Measurements from ENCODE around the gene CENPO.

DNA sequence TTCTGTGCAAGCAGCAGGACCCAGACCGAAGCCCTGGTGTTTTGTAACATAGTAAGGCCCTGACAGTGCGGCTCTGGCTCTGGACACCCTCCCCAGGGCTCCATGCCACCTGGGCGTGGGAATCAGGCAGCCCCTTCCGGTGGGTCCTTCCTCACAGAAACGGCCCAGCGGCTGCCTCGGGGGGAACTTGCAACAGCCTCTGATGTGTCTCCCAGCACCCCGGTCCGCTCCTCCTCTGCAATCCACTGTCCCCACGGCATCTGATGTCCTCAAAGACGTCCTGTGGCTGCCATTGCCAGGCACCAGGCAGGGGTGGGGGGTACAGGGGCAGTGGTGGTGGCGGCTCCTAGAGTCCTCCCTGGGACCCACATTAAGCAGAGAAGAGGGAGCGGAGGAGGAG is 58.8 kb downstream of the CENPO start:
- TF ChIP-seq, protein P1, sequence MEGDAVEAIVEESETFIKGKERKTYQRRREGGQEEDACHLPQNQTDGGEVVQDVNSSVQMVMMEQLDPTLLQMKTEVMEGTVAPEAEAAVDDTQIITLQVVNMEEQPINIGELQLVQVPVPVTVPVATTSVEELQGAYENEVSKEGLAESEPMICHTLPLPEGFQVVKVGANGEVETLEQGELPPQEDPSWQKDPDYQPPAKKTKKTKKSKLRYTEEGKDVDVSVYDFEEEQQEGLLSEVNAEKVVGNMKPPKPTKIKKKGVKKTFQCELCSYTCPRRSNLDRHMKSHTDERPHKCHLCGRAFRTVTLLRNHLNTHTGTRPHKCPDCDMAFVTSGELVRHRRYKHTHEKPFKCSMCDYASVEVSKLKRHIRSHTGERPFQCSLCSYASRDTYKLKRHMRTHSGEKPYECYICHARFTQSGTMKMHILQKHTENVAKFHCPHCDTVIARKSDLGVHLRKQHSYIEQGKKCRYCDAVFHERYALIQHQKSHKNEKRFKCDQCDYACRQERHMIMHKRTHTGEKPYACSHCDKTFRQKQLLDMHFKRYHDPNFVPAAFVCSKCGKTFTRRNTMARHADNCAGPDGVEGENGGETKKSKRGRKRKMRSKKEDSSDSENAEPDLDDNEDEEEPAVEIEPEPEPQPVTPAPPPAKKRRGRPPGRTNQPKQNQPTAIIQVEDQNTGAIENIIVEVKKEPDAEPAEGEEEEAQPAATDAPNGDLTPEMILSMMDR (IDR thresholded peaks at IDR 0.05; ENCODE audit: insufficient read depth, low read depth, low read length), result no peak
- no peak for TF ChIP-seq EZH2 (IDR thresholded peaks at IDR 0.05; ENCODE audit: insufficient read depth, low read length)
